IPS DF 4.7 (cell line): Measurements from ENCODE around the gene PLEKHM2.

Experiments used
- DNase-seq: peaks from one replicate; pipeline ENCODE4 v3.0.0-alpha.2; 2013; ENCODE audit warnings: low spot score; ENCODE audit errors: extremely low read depth

The PLEKHM2 gene

DNA sequence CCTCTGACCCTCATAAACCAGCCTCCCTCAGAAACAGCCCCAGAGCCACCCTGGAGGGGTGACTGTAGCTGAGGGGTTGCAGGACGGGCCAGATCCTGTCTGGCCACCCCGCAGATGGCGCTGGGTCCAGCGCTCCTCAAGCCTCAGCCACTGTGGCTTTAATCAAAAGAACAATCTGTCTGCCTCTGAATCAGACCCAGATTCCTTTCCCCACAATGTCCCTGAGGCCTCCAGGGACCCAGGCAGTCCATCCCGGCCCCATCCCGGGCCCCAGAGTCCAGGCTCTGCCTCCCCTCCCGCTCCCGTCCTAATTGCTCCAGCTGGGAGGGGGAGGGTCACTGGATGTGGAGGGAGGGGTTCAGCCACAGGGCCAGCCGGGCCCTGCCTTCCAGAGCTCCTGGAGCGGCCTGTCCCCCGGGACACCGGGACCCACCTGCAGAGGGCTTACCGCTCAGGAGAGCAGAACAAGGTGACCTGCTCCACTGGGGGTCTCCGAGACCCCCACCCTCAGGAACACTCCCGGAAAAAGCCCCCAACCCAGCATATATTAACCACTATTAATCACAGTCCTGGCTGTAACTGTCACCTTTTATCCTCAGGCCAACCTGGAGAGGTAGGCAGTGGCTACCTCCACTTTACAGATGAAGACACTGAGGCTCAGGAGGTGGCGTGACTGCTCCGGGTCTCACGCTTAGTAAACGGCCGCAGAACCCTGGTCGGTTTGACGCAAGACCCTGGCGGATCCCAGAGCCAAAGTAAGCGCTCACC lies 73.6 kb downstream of the PLEKHM2 start:
- no peak for DNase-seq

DNA sequence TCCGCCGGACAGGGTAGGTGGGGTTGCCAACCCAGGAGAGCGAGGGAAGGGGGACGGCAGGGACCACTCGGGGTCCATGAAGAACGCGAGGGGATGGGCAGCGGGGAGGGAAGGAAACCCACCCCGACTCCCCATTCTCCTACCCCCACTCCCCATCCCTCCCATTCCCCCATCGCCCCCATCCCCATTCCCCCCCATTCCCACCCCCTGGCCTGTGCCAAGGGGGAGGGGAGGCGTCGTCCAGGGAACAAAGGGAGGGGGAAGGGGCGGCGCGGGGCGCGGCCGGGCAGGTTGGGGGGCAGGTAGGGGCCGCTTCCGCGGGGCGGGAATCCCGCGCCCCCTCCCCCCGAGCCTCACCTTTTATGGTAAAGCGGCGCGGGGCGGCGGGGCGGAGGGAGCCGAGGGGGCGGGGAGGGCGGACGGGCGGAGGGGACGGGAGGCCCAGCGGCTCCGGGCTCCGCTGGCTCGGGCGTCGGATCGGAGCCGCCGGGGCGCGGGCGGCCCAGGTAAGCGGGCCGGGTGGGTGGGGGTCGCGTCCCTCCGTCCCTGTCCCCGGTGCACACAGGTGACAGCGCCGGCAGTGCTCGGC lies 74.3 kb downstream of the PLEKHM2 start, which contains the start of gene FBLIM1:
Gene FBLIM1 (plus strand): TSS at position 453 of the 589 bp plus-strand sequence. CDS start 6,189 bp downstream, outside the sequence.
- DNase-seq, result no peak

DNA sequence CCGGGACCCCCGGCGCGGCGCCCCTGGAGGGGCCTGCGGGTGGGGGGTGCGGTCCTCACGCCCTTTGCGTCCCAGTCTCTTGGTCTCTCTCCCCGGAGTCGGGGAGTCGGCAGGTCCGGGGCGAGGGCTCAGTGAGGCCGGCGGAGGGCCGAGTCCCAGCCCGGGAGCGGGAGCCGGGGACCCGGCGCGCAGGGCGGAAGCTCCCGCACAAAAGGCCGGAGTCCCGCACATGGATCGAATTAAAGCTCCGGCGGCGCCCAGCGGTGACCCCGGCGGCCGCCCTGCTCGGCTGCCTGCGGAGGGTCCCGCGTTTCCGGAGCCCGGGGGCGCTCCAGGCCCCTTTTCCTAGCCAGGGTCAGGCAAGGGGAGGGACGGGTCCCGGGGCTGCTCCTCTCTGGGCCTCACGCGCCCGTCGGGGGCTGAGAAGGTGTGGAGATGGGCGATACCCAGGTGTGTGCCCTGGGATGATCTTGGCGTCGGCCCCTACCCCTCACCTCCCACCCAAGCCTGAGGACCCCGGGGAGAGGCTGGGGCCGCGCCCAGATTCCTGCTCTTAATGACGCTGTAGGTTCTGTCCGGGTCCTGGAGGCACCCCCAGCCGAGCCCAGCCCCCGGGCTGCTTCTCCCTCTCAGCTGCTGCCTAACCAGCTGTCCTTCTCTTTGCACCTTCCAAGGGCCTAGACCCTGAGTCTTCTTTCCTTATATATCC lies 75.0 kb downstream of the PLEKHM2 start:
- DNase-seq, result no peak

DNA sequence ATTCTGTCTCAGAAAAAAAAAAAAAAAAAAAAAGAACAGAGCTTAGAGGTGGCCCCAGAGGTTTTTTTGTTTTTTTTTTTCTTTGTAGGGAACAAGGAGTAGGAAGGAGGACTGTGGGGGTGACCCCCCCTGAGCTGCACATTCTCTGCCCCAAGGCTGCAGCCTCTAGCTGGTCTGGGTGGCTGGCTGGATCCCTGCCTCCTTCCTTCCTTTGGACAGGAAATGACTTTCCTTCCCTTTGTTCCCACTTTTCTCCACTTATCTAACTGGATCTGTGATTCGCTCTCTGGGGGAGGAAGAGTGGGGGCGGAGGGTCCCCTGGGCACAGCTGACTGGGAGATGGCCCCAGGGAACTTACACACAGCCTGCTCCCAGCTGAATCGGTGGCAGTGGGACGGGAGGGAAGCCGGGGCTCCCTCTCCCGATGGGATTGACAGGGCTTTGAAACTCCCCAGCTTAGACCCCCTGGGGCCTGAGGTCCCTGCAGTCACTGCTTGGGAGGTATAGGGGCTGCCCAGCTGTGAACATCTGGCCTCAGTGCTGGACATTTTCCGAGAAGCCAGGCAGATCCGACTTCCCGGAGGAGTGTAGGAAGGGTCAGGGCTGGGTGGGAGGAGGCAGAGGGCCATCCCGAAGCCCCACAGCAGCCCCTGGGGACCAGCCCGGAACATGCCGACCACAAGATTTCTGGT lies 76.5 kb downstream of the PLEKHM2 start:
- DNase-seq, result no peak

DNA sequence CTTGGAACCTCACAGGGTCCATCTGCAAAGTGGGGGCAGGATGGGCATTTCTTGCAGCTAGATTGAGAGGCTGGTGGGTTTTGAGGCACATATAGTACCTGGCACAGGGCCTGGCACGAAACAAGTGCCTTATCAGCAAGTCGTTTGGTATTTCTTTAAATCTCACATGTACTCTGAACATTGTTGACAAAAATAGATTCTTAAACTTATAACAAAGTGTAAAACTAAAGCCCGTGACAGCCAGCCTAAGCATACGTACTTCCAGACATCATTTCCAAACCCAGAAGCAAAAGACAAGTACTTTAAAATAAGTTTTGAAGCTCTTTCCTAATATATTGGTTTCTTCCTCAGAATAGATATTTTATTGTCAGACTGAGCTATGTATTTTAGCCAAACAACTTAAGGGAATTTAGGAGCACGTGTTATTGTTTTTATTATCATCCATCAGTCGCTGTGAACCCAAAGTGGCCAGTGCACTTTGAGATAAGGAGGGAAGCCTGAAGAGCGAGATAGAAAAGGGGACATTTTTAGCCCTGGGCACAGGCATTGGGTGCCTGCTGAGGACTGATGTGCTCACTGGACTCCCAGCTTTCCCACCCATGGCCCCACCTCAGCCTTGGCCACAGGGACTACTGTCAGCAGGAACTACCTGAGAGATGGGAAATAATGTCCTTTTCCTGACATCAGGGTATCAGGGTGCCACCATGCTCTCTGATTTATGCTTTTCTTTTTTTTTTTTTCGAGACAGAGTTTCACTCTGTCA lies 77.4 kb downstream of the PLEKHM2 start:
- DNase-seq, result no peak

DNA sequence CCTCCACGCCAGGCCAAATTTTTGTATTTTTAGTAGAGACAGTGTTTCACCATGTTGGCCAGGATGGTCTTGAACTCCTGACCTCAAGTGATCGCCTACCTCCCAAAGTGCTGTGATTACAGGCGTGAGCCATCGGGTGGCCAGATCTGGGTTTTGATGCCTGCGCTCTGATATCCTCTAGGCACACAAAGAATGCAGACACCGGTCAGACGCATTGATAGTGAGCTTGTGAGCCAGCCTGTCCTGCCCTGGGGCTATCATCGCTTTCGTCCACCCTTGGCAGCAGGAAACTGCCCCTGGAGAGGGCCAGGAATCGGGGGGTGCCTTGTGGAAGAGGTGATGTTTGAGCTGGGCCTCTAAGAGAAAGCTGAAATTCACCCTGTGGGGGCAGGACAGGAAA lies 78.4 kb downstream of the PLEKHM2 start:
- no peak for DNase-seq

DNA sequence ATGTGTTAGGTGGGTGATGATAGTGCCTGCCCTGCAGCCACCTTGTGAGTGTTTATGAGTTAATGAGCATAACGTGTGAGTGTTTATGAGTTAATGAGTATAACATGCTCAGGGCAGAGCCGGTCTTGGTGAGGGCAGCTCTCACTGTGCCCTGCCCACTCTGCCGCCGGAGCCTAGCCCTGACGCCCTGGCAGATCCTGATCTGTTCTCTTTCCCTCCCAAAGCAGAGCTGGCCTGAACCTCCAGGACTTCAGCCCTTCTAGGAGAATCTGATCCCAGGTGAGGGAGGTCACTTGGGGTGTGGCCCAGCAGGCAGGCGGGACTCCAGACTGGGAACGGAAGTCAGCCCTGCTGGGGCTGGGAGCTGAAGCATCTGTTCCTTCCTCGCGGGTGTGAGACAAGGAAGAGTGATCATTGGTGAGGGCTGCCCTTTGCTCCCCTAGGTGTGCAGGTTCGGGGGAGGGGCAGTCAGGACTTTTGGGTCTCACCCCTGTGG lies 80.2 kb downstream of the PLEKHM2 start:
- no peak for DNase-seq

DNA sequence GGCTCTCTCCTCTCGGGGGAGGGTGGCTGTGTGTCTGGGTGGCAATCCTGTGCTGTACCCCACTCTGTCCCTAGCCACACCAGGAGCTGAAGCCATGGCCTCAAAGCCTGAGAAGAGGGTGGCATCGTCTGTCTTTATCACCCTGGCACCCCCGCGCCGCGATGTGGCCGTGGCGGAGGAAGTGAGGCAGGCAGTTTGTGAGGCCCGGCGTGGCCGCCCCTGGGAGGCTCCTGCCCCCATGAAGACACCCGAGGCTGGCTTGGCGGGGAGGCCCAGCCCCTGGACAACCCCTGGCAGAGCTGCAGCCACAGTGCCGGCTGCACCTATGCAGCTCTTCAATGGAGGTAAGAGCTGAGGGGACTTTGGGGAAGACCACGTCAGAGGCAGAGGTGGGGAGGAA lies 80.8 kb downstream of the PLEKHM2 start:
- DNase-seq, result no peak

DNA sequence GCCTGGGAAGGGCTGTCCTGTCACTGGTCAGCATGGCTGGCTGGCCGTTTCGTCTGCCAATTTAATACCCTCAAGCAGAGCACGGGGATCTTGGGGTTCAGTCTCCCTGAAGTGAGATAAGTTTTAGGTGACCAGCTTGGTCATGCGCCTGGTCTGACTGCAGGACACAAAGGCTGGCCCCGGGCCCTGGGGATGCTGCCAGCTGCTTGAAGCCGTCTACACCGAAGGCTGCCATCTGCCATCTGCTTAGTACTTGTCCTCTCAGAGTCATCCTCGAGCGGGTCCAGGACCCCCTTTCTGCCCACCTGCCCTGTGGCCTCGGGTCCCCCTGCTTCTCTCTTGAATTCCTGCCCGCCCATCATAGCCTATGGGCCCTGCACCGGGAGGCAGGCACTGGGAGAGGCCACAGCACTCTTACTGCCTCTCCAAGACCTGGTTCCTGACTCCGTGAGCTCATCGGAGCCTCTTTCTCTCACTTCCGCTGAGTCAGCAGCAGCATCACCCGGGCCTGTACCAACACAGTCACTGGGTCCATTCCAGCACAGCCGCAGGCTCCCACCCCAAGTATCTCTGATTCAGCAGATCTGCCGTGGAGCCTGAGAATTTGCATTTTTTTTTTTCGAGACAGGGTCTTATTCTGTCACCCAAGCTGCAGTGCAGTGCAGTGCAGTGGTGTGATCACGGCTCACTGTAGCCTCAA lies 81.5 kb downstream of the PLEKHM2 start:
- DNase-seq, result no peak

DNA sequence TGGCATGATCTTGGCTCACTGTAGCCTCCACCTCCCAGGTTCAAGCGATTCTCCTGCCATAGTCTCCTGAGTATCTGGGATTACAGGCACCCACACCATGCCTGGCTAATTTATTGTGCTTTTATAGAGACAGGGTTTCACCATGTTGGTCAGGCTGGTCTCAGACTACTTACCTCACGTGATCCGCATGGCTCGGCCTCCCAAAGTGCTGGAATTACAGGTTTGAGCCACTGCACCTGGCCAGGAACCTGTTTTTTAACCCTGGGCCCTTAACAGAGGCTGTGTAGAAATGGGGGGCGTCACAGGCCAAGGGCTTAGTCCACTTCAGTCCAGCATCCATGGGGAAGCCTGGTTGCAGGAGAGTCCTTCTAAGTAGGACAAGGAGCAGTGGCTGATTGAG lies 83.8 kb downstream of the PLEKHM2 start:
- no peak for DNase-seq

DNA sequence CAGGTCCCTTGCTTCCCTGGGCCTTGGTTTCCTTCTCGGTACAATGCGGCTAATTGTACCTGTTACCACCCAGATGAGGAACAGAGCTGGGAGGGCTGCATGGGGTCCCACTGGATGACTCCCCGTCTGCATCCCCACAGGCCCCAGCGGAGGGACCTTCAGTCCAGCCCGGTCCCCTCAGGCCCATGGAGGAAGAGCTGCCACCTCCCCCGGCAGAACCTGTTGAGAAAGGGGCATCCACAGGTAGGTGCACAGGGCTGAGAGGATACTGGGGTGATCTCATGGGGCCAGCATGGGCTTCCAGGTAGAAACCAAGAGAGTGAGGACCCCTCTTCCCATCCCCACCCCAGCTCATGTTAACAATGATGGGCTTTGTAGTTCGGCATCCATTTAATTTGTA lies 84.3 kb downstream of the PLEKHM2 start:
- DNase-seq, result no peak

DNA sequence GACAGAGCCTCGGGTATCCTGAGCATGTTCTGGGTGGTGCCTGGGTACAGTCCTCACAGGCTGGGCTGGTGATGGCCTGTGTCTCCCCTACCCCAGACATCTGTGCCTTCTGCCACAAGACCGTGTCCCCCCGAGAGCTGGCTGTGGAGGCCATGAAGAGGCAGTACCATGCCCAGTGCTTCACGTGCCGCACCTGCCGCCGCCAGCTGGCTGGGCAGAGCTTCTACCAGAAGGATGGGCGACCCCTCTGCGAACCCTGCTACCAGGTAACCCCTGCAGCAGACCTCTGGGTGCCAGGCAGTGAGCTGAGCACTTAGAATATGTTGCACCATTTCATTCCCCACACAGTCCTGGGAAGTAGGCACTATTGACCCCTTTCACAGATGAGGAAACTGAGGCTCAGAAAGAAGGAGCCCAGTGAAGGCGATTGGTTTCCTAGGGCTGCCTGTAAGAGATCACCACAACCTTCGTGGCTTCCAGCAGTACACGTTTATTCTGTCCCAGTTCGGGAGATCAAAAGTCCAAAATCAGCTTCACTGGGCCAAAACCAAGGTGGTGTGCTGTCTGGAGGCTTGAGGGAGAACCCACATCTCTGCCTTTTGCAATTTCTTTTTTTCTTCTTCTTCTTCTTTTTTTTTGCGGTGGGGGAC lies 86.3 kb downstream of the PLEKHM2 start:
- no peak for DNase-seq

DNA sequence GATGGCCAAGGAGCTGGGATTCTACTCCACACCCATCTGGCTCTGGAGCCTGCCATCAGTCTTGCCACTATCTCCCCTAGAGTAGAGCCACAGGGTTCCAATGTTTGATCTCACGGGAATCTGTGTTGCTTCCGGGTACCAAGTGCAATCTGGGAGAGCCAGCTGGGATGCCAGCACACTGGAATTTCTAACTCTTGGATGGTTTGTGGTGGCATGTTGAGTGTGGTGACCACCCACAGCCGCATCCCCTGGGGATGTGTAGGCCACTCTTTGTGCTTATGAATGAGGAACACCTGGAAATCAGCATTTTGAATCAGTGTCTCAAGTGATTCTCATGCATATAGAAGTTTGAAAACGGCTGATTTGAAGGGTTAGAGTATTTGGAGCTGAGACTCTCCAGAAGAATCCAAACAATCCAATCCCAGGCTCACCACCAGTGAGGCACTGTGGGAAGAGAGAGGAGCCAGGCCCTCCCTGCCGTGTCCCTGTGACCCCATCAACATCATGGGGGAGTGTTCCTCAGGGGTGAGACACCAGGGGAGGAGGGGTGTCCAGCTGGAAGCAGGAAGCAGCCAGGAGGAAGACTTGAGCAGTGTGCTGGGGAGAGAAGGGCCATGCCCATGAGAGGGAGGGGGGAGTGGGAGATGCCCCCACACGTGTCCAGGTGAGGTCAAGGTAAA lies 87.9 kb downstream of the PLEKHM2 start:
- DNase-seq, result no peak

DNA sequence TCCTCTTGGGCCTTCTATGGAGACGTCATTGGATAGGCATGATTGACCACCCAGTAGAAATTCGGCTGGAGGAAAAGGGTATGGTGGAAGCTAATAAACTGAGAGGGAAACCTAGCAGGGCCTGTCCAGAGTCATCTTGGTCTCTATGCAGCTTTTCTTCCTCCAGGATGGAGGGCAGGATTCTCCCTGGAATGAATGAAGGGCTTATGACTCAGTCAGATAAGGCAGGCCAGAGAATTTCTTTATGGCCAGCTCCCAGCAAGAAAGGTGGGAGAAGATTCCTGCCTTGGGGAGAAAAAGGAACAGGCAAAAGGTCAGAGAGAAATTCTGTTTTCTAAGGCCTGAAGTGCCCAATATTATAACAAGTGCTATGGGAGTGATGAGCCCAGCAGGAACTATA lies 91.6 kb downstream of the PLEKHM2 start:
- no peak for DNase-seq

DNA sequence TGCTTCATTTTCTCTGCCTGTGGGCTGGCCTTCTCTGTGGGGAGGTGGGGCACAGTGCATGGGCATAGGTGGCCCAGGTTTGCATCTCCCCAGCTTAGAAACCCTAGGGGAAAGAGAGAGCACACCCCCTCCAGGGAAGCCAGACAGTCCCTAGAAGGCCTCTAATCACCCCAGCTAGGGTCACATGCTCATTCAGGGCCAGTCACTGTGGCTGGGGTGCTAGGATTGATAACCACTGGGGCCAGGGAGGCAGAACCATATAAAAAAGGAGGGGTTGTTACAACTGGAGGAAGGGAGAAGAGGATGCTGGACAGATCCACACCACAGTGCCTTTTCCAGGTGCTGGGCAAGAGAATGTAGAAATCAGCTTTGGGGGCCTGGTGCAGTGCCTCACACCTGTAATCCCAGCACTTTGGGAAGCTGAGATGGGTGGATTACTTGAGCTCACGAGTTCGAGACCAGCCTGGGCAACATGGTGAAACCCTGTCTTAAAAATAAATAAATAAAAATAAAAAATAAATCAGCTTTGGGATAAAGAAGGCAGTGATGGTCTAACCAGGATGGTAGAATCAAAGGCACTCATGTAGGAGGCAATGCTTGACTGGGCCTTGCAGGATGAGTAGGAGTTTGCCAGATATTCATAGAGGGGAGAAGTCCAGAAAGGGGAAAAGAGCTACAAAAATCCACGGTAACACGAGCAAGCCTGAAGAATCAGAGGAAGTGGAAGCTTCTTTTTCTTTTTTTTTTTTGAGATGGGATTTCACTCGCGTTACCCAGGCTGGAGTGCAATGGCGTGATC lies 94.0 kb downstream of the PLEKHM2 start:
- no peak for DNase-seq
